ENCODE data around the gene ELK3. TPM values are rescaled to one million over a fixed set of nuclear protein-coding genes. Genes with fewer than 3 reads are reported as not detected.

The ELK3 gene
- total and polyA plus RNA-seq, 2 experiments from 2014 or later: 7.3 to 9.6 TPM

DNA sequence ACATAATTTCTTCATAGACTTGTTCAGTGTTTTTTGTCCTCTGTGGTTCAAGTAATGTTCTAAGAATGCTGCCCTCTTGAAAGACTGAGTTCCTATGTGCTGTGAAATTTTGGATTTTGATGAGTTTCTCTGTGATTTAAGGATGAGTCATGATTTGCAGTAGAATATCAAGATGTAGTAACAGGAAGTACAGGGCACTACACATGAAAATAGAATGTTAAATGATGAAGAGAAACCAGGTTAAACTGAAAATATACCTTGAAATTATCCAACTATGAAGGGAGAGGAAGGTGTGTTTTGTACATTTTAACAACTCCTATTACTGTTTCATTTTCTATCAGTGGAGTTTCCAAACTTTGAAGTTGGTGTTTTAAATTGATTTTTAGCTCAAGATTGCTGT, 4.8 kb downstream of the ELK3 start:
- H3K27me3 ChIP-seq: no peaks in the 10 kb centered on the region
- H3K36me3 ChIP-seq: no peaks in the 10 kb centered on the region
- no peak overlapping the region for H3K27ac ChIP-seq
- H3K4me3 ChIP-seq: no peak overlapping the region
- TF ChIP-seq, protein P1, sequence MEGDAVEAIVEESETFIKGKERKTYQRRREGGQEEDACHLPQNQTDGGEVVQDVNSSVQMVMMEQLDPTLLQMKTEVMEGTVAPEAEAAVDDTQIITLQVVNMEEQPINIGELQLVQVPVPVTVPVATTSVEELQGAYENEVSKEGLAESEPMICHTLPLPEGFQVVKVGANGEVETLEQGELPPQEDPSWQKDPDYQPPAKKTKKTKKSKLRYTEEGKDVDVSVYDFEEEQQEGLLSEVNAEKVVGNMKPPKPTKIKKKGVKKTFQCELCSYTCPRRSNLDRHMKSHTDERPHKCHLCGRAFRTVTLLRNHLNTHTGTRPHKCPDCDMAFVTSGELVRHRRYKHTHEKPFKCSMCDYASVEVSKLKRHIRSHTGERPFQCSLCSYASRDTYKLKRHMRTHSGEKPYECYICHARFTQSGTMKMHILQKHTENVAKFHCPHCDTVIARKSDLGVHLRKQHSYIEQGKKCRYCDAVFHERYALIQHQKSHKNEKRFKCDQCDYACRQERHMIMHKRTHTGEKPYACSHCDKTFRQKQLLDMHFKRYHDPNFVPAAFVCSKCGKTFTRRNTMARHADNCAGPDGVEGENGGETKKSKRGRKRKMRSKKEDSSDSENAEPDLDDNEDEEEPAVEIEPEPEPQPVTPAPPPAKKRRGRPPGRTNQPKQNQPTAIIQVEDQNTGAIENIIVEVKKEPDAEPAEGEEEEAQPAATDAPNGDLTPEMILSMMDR (IDR thresholded peaks at IDR 0.05; ENCODE audit: low read depth, low read length): no peak
- H3K9me3 ChIP-seq (ENCODE audit: low read depth): no peaks in the 10 kb centered on the region
- peak in 1 of 2 donors; percentile 77 for DNase-seq (ENCODE audit: low read depth in 1 of 2, low spot score in 1 of 2)
- no peaks in the 10 kb centered on the region for H3K4me1 ChIP-seq (ENCODE audit: low read depth)

DNA sequence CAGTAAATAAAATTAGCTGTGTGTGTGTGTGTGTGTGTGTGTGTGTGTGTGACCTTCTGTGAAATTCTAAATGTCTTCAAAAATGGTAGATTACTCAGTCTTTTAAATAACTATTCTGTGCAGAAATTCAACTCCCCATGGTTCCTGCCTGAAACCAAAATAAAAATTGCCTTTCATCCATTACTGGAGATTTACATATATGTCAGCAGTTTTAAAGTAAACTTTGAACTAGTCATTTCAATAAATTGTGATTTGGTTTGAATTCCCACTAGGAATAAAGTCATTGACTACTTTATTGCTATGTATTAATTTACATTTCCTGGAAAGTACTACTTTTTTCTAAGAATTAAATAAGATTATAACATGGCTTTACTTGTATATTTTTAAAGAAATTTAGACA, 5.3 kb downstream of the ELK3 start:
- H3K27me3 ChIP-seq: no peaks in the 10 kb centered on the region
- no peaks in the 10 kb centered on the region for H3K4me1 ChIP-seq (ENCODE audit: low read depth)
- no peak for DNase-seq (ENCODE audit: low read depth in 1 of 2, low spot score in 1 of 2)
- no peak overlapping the region for H3K27ac ChIP-seq
- no peak overlapping the region for H3K4me3 ChIP-seq
- H3K36me3 ChIP-seq: no peaks in the 10 kb centered on the region
- no peaks in the 10 kb centered on the region for H3K9me3 ChIP-seq (ENCODE audit: low read depth)
- TF ChIP-seq, protein P1 (IDR thresholded peaks at IDR 0.05; ENCODE audit: low read depth, low read length): no peak

DNA sequence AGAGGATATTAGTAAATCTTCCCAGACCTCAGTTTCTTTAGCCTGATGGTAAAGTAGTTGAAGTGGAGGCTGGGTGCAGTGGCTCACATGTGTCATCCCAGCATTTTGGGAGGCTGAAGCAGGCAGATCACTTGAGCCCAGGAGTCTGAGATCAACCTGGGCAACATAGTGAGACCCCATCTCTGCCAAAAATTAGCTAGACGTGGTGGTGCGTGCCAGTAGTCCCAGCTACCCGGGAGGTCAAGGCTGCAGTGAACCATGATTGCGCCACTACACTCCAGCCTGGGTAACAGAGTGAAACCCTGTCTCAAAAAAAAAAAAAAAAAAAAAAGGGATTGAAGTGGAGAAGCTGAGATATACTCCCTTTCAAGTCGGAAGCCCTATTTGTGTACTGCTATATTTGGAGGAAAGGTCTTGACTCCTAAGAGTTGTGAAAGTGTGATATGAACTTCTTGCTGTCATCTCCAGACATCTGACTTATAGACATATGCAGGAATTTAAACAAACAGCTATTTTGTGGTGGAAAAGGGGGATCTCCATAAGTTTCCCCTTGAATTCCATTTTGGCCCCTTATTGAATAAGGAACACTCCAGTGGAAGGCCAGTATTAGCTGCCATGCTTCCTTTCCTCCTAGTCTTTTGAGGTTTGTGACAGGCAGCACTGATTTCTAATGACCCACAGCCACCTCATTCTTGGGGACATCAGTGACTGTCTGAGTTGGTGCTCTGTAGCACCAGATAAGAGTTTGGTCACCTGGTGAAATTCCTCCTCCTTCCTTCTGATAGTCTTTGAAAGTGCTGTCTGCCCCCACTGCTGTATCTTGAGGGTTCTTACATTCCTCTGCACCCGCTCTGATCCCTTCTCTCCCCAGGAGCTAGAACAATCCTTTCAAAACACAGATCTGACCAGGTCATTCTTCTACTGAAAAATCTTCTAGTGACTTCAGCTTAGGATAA, 7.4 kb downstream of the ELK3 start:
- no peak overlapping the region for H3K27ac ChIP-seq
- no peak for DNase-seq (ENCODE audit: low read depth in 1 of 2, low spot score in 1 of 2)
- no peaks in the 10 kb centered on the region for H3K36me3 ChIP-seq
- no peaks in the 10 kb centered on the region for H3K4me1 ChIP-seq (ENCODE audit: low read depth)
- no peak overlapping the region for H3K4me3 ChIP-seq
- TF ChIP-seq, protein P1 (IDR thresholded peaks at IDR 0.05; ENCODE audit: low read depth, low read length): no peak
- no peaks in the 10 kb centered on the region for H3K9me3 ChIP-seq (ENCODE audit: low read depth)
- H3K27me3 ChIP-seq: no peaks in the 10 kb centered on the region

DNA sequence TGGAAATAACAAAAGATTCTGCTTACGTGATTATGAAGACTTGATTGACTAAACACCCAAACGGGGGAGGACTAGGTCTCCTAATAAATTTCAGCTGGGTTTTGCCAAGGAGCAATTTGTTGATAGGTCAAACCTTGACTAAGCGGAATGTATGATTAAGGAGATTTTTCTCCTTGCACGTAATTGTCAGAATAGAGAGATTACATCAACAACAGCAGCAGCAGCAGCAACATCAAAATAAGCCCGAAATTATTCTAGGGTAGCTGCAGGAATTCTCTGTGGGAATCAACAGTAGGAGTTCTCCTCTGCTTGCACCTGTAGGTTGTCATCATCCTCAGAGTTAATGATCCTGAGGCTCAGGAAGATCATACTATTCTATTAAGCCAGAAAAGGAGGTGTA, 10.2 kb downstream of the ELK3 start:
- no peak for DNase-seq (ENCODE audit: low read depth in 1 of 2, low spot score in 1 of 2)
- H3K36me3 ChIP-seq: no peaks in the 10 kb centered on the region
- H3K27me3 ChIP-seq: no peaks in the 10 kb centered on the region
- H3K27ac ChIP-seq: no peak overlapping the region
- TF ChIP-seq, protein P1 (IDR thresholded peaks at IDR 0.05; ENCODE audit: low read depth, low read length): no peak
- H3K4me1 ChIP-seq (ENCODE audit: low read depth): no peaks in the 10 kb centered on the region
- H3K9me3 ChIP-seq (ENCODE audit: low read depth): no peaks in the 10 kb centered on the region
- no peak overlapping the region for H3K4me3 ChIP-seq

DNA sequence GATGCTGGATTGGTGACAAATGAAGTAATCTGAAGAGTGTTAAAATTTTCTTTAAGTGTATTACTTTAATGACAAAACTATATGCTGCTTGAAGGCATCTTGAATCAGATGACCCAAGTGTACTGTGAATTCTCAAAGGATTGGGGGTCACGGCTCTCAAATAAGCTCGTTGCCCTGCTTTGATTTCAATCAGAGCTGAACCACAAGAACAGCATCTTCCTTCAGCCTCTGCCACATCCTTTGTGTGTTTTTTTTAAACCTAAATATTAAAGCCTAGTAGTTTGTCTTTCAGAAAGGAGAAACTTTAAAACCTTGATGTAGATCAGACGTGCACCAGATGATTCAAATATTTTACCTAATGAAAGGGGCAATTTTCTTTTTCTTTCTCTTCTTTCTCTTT, 11.7 kb downstream of the ELK3 start:
- no peak for DNase-seq (ENCODE audit: low read depth in 1 of 2, low spot score in 1 of 2)
- TF ChIP-seq, protein P1 (IDR thresholded peaks at IDR 0.05; ENCODE audit: low read depth, low read length): no peak
- no peaks in the 10 kb centered on the region for H3K36me3 ChIP-seq
- no peak overlapping the region for H3K4me3 ChIP-seq
- no peak overlapping the region for H3K27ac ChIP-seq
- H3K9me3 ChIP-seq (ENCODE audit: low read depth): no peaks in the 10 kb centered on the region
- H3K4me1 ChIP-seq (ENCODE audit: low read depth): no peaks in the 10 kb centered on the region
- H3K27me3 ChIP-seq: no peaks in the 10 kb centered on the region

Data from cardiac muscle cell (in vitro differentiated cells and primary cell).